ENCODE measurements around the gene ANO7. TPM values are rescaled to one million over a fixed set of nuclear protein-coding genes. Genes with fewer than 3 reads are reported as not detected.

The ANO7 gene
- total RNA-seq, 1 experiment from 2014 or later, result 4.1 TPM

DNA sequence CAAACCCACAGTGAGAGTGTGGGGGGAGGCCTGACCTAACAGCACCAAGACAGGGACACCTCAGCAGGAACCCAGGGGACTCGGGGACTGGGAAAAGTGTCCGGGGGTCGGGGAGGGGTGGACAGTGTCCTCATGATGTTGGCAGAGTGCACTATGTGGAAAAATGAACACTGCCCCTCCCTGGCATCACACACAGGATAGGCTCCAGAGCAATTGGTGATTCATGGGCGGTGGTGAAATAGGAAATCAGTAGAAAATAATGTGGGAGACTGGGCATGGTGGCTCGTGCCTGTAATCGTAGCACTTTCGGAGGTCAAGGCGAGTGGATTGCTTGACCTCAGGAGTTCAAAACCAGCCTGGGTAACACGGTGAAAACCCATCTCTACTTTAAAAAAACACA lies 3.6 kb upstream of the ANO7 start:
- H3K4me1 Mint-ChIP-seq (ENCODE audit: low read depth, unreplicated experiment), result no peaks in the 10 kb centered on the region
- no peaks in the 10 kb centered on the region for H3K9me3 Mint-ChIP-seq (ENCODE audit: unreplicated experiment)
- Histone ChIP-seq H3K36me3 (ENCODE audit: control insufficient read depth, insufficient read depth, low read length) (no peaks in the 10 kb centered on the region), H3K27me3 (replicated peaks; ENCODE audit: control insufficient read depth, insufficient read depth, low read length) (no peaks in the 10 kb centered on the region), H3K9me3 (no peaks in the 10 kb centered on the region), H3K4me3 (ENCODE audit: low read depth, low read length) (no peak overlapping the region), H3K4me1 (no peaks in the 10 kb centered on the region)
- intact Hi-C loops (cut with micrococcal nuclease; ENCODE audit: unreplicated experiment), result no loop called here
- H3K27me3 Mint-ChIP-seq (ENCODE audit: insufficient read depth, unreplicated experiment), result no peaks in the 10 kb centered on the region
- TF ChIP-seq, protein P1, sequence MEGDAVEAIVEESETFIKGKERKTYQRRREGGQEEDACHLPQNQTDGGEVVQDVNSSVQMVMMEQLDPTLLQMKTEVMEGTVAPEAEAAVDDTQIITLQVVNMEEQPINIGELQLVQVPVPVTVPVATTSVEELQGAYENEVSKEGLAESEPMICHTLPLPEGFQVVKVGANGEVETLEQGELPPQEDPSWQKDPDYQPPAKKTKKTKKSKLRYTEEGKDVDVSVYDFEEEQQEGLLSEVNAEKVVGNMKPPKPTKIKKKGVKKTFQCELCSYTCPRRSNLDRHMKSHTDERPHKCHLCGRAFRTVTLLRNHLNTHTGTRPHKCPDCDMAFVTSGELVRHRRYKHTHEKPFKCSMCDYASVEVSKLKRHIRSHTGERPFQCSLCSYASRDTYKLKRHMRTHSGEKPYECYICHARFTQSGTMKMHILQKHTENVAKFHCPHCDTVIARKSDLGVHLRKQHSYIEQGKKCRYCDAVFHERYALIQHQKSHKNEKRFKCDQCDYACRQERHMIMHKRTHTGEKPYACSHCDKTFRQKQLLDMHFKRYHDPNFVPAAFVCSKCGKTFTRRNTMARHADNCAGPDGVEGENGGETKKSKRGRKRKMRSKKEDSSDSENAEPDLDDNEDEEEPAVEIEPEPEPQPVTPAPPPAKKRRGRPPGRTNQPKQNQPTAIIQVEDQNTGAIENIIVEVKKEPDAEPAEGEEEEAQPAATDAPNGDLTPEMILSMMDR (IDR thresholded peaks at IDR 0.05; ENCODE audit: insufficient read depth in 1 of 2, low read depth in 1 of 2, low read length in 1 of 2, severe bottlenecking in 1 of 2, unreplicated experiment in 1 of 2), result no peak
- ChIA-PET CTCF (no interaction called here), POLR2A (no interaction called here)
- BruUV-seq (replicated peaks), result no TSS peak
- H3K27ac Mint-ChIP-seq (ENCODE audit: unreplicated experiment), result no peak overlapping the region
- no peak for DNase-seq
- no peaks in the 10 kb centered on the region for H3K36me3 Mint-ChIP-seq (ENCODE audit: insufficient read depth, unreplicated experiment)
- H3K4me3 Mint-ChIP-seq (ENCODE audit: unreplicated experiment), result no peak overlapping the region

DNA sequence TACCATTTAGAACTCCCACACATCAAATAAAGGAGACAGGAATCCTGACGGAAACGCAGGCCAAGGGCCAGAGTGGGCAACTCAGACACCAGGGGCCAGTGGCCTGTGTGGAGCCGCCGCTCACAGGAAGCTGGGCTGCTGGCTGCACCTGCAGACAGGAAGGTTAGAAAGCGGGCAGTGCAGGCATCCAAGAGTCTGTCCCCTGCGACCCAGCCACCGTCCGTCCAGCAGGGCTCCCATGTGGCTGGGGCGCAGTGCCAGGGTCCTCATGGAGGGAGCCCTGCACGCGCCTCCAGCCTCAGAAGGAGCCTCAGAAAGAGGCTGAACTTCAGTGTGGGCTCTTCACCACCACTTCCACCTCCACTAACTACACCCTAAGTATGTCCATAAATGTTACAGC lies 2.5 kb upstream of the ANO7 start:
- intact Hi-C loops (cut with micrococcal nuclease; ENCODE audit: unreplicated experiment), result no loop called here
- Histone ChIP-seq H3K4me1 (no peaks in the 10 kb centered on the region), H3K27me3 (replicated peaks; ENCODE audit: control insufficient read depth, insufficient read depth, low read length) (no peaks in the 10 kb centered on the region), H3K9me3 (no peaks in the 10 kb centered on the region), H3K36me3 (ENCODE audit: control insufficient read depth, insufficient read depth, low read length) (no peaks in the 10 kb centered on the region), H3K4me3 (ENCODE audit: low read depth, low read length) (no peak overlapping the region)
- H3K36me3 Mint-ChIP-seq (ENCODE audit: insufficient read depth, unreplicated experiment), result no peaks in the 10 kb centered on the region
- POLR2A ChIA-PET, result no interaction called here
- TF ChIP-seq, protein P1 (IDR thresholded peaks at IDR 0.05; ENCODE audit: insufficient read depth in 1 of 2, low read depth in 1 of 2, low read length in 1 of 2, severe bottlenecking in 1 of 2, unreplicated experiment in 1 of 2), result no peak
- no peak overlapping the region for H3K4me3 Mint-ChIP-seq (ENCODE audit: unreplicated experiment)
- no peak overlapping the region for H3K27ac Mint-ChIP-seq (ENCODE audit: unreplicated experiment)
- no peak for DNase-seq
- CTCF ChIA-PET, result no interaction called here
- no peaks in the 10 kb centered on the region for H3K9me3 Mint-ChIP-seq (ENCODE audit: unreplicated experiment)
- no peaks in the 10 kb centered on the region for H3K27me3 Mint-ChIP-seq (ENCODE audit: insufficient read depth, unreplicated experiment)
- no peaks in the 10 kb centered on the region for H3K4me1 Mint-ChIP-seq (ENCODE audit: low read depth, unreplicated experiment)
- BruUV-seq (replicated peaks), result no TSS peak

DNA sequence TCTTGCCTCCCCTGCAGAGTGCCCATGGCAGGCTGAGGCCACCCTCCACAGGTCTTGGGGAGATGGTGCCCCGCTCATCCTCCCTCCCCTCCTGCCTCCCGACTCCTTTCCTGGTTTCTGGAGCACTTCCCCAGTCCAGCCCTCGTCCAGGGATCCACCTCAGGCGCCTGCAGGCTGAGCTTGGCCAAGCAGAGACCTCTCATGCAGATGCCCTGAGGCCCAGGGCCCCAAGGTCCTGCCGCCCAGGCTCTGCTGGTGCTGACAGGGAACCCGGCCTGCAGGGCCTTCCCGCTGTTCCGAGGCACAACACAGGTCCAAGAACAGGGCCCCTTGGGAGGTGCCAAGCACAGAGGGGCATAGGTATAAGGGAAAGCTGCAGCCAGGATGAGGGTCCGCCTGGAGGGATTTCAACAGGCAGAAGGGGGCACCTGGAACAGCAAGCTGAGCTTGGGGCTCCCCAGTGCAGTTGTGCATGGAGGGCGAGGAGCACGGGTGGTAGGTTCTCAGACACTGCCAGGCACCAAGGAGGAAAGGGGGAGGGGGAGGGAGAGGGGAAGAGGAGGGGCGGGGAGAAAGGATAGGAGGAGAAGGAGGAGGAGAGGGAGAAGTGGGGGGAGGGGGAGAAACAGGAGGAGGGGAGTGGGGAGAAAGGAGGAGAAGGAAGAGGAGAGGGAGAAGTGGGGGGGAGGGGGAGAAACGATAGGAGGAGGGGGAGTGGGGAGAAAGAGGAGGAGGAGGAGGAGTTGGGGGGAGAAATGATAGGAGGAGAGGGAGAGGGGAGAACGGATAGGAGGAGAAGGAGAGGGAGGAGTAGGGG lies 1.2 kb upstream of the ANO7 start:
- no peak overlapping the region for H3K27ac Mint-ChIP-seq (ENCODE audit: unreplicated experiment)
- DNase-seq, result no peak
- no TSS peak for BruUV-seq (replicated peaks)
- Histone ChIP-seq H3K4me1 (no peaks in the 10 kb centered on the region), H3K27me3 (replicated peaks; ENCODE audit: control insufficient read depth, insufficient read depth, low read length) (no peaks in the 10 kb centered on the region), H3K9me3 (no peaks in the 10 kb centered on the region), H3K4me3 (ENCODE audit: low read depth, low read length) (no peak overlapping the region), H3K36me3 (ENCODE audit: control insufficient read depth, insufficient read depth, low read length) (no peaks in the 10 kb centered on the region)
- CTCF ChIA-PET, result no interaction called here
- no peak overlapping the region for H3K4me3 Mint-ChIP-seq (ENCODE audit: unreplicated experiment)
- H3K36me3 Mint-ChIP-seq (ENCODE audit: insufficient read depth, unreplicated experiment), result no peaks in the 10 kb centered on the region
- no peaks in the 10 kb centered on the region for H3K4me1 Mint-ChIP-seq (ENCODE audit: low read depth, unreplicated experiment)
- intact Hi-C loops (cut with micrococcal nuclease; ENCODE audit: unreplicated experiment), result no loop called here
- H3K27me3 Mint-ChIP-seq (ENCODE audit: insufficient read depth, unreplicated experiment), result no peaks in the 10 kb centered on the region
- POLR2A ChIA-PET, result no interaction called here
- H3K9me3 Mint-ChIP-seq (ENCODE audit: unreplicated experiment), result no peaks in the 10 kb centered on the region
- TF ChIP-seq, protein P1 (IDR thresholded peaks at IDR 0.05; ENCODE audit: insufficient read depth in 1 of 2, low read depth in 1 of 2, low read length in 1 of 2, severe bottlenecking in 1 of 2, unreplicated experiment in 1 of 2), result no peak

All from Caco-2 (cell line).